MM.1S (cell line): Measurements from ENCODE around the gene LIX1.

ENCODE experiments used
- DNase-seq: peaks from one replicate; pipeline ENCODE4 v3.0.0-alpha.2; 2015
- H2AFZ ChIP-seq: fragments of 300-600 bp; sonication (generic); 2 replicates; pipeline ENCODE4 v1.6.0; 2016; ENCODE audit warnings: antibody characterized with exemption, low read length
- H3F3A ChIP-seq: fragments of 300-600 bp; sonication (generic); 2 replicates; pipeline ENCODE4 v1.6.1; 2016; ENCODE audit warnings: mild to moderate bottlenecking, antibody characterized with exemption, low read length, moderate library complexity, mixed read lengths; ENCODE audit not compliant: insufficient read depth
- H3K27ac ChIP-seq: fragments of 300-600 bp; sonication (generic); 2 replicates; pipeline ENCODE4 v1.5.1; 2016; ENCODE audit warnings: mild to moderate bottlenecking, low read length
- H3K27me3 ChIP-seq: fragments of 300-600 bp; sonication (generic); replicated peaks from 2 replicates; pipeline ENCODE4 v1.6.0; 2016; ENCODE audit warnings: low read length; ENCODE audit not compliant: insufficient read depth
- H3K36me3 ChIP-seq: fragments of 300-600 bp; sonication (generic); replicated peaks from 2 replicates; pipeline ENCODE4 v1.6.1; 2016; ENCODE audit warnings: mild to moderate bottlenecking, low read length, mixed read lengths; ENCODE audit not compliant: insufficient read depth
- H3K4me1 ChIP-seq: fragments of 300-600 bp; sonication (generic); 2 replicates; pipeline ENCODE4 v1.6.1; 2016; ENCODE audit warnings: low read length, mixed read lengths
- H3K4me2 ChIP-seq: fragments of 300-600 bp; sonication (generic); 2 replicates; pipeline ENCODE4 v1.6.0; 2016; ENCODE audit warnings: low read depth, low read length
- H3K4me3 ChIP-seq: fragments of 300-600 bp; sonication (generic); 2 replicates; pipeline ENCODE4 v1.5.1; 2016; ENCODE audit warnings: low read length, mixed read lengths
- H3K79me2 ChIP-seq: fragments of 300-600 bp; sonication (generic); 2 replicates; pipeline ENCODE4 v1.6.1; 2016; ENCODE audit warnings: mixed run types, low read length, mixed read lengths
- H3K9ac ChIP-seq: fragments of 300-600 bp; sonication (generic); 2 replicates; pipeline ENCODE4 v1.6.1; 2016; ENCODE audit warnings: low read length, mixed read lengths
- H3K9me2 ChIP-seq: fragments of 300-600 bp; sonication (generic); replicated peaks from 2 replicates; pipeline ENCODE4 v1.6.1; 2016; ENCODE audit warnings: mild to moderate bottlenecking, low read length, mixed read lengths; ENCODE audit not compliant: insufficient read depth
- H3K9me3 ChIP-seq: fragments of 300-600 bp; sonication (generic); replicated peaks from 2 replicates; pipeline ENCODE4 v1.6.1; 2016; ENCODE audit warnings: mild to moderate bottlenecking, low read length, mixed read lengths; ENCODE audit not compliant: insufficient read depth
- H4K20me1 ChIP-seq: fragments of 300-600 bp; sonication (generic); 2 replicates; pipeline ENCODE4 v1.6.1; 2016; ENCODE audit warnings: mild to moderate bottlenecking, low read length, moderate library complexity, mixed read lengths; ENCODE audit not compliant: insufficient read depth
- EZH2 ChIP-seq: fragments of 300-600 bp; sonication (generic); optimal IDR thresholded peaks from 2 replicates; pipeline ENCODE3; 2017; ENCODE audit warnings: low read depth, mild to moderate bottlenecking, antibody characterized with exemption, low read length, mixed read lengths
- EZH2phosphoT487 ChIP-seq: fragments of 300-600 bp; sonication (generic); IDR thresholded peaks from 2 replicates; pipeline ENCODE4 v1.6.1; 2018; ENCODE audit warnings: antibody characterized with exemption, low read length
- TF ChIP-seq, protein P1 (sequence below): fragments of 300-600 bp; sonication (generic); IDR thresholded peaks from 2 replicates; pipeline ENCODE4 v1.5.1; 2016; ENCODE audit warnings: antibody characterized with exemption, low read length, mixed read lengths

The LIX1 gene

GRCh38 chr5:97067296-97067850 is 75.0 kb downstream of the LIX1 start:
- H3K27ac ChIP-seq = no peak overlapping the region
- H3K9ac ChIP-seq = no peak overlapping the region
- no peaks in the 10 kb centered on the region for H3K79me2 ChIP-seq
- no peaks in the 10 kb centered on the region for H4K20me1 ChIP-seq
- no peak for TF ChIP-seq EZH2
- TF ChIP-seq, protein P1, sequence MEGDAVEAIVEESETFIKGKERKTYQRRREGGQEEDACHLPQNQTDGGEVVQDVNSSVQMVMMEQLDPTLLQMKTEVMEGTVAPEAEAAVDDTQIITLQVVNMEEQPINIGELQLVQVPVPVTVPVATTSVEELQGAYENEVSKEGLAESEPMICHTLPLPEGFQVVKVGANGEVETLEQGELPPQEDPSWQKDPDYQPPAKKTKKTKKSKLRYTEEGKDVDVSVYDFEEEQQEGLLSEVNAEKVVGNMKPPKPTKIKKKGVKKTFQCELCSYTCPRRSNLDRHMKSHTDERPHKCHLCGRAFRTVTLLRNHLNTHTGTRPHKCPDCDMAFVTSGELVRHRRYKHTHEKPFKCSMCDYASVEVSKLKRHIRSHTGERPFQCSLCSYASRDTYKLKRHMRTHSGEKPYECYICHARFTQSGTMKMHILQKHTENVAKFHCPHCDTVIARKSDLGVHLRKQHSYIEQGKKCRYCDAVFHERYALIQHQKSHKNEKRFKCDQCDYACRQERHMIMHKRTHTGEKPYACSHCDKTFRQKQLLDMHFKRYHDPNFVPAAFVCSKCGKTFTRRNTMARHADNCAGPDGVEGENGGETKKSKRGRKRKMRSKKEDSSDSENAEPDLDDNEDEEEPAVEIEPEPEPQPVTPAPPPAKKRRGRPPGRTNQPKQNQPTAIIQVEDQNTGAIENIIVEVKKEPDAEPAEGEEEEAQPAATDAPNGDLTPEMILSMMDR = no peak
- TF ChIP-seq EZH2phosphoT487 = no peak
- DNase-seq = no peak
- H3K36me3 ChIP-seq = no peaks in the 10 kb centered on the region
- no peaks in the 10 kb centered on the region for H3K27me3 ChIP-seq
- H3K4me3 ChIP-seq = no peak overlapping the region
- H3K4me2 ChIP-seq = no peak overlapping the region
- H3K4me1 ChIP-seq = no peaks in the 10 kb centered on the region
- H3F3A ChIP-seq = no peaks in the 10 kb centered on the region
- H2AFZ ChIP-seq = no peak overlapping the region
- H3K9me3 ChIP-seq = no peaks in the 10 kb centered on the region
- no peaks in the 10 kb centered on the region for H3K9me2 ChIP-seq

DNA sequence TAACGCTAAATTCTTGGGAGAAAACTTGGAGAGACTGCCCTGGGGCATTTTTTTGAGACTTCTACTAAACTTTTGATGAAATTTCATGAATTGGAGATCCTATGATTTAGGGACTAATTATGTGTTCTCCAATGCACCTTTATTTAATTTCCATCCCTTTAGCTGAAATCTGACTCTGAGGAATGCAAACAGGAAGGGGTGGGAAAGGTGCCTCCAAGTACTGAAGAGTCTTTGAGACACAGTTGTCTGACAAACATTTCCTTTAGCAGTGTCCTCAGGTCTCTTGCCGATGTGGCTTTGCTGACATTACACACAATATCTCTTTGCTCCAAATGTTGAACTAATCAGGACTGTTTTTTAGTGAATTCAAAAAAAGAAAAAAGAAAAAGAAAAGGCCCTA is 76.9 kb downstream of the LIX1 start:
- H3K4me2 ChIP-seq = no peak overlapping the region
- DNase-seq = no peak
- H3K36me3 ChIP-seq = no peaks in the 10 kb centered on the region

GRCh38 chr5:97063251-97063650 is 79.2 kb downstream of the LIX1 start:
- Histone ChIP-seq H3K36me3 (no peaks in the 10 kb centered on the region), H2AFZ (no peak overlapping the region), H3F3A (no peaks in the 10 kb centered on the region), H4K20me1 (no peaks in the 10 kb centered on the region), H3K4me3 (no peak overlapping the region), H3K4me1 (no peaks in the 10 kb centered on the region), H3K9me2 (no peaks in the 10 kb centered on the region), H3K27ac (no peak overlapping the region), H3K9ac (no peak overlapping the region), H3K79me2 (no peaks in the 10 kb centered on the region), H3K9me3 (no peaks in the 10 kb centered on the region), H3K4me2 (no peak overlapping the region), H3K27me3 (no peaks in the 10 kb centered on the region)
- DNase-seq = no peak
- no peak for TF ChIP-seq EZH2phosphoT487
- TF ChIP-seq EZH2 = no peak

More for the DNA sequence above, 76.9 kb downstream of the LIX1 start:
- Histone ChIP-seq H4K20me1 (no peaks in the 10 kb centered on the region), H3K27me3 (no peaks in the 10 kb centered on the region), H3K79me2 (no peaks in the 10 kb centered on the region), H3K9me2 (no peaks in the 10 kb centered on the region), H3K9ac (no peak overlapping the region), H3K9me3 (no peaks in the 10 kb centered on the region), H3F3A (no peaks in the 10 kb centered on the region), H3K4me1 (no peaks in the 10 kb centered on the region), H3K27ac (no peak overlapping the region), H2AFZ (no peak overlapping the region), H3K4me3 (no peak overlapping the region)
- no peak for TF ChIP-seq EZH2
- TF ChIP-seq, protein P1 = no peak
- TF ChIP-seq EZH2phosphoT487 = no peak

DNA sequence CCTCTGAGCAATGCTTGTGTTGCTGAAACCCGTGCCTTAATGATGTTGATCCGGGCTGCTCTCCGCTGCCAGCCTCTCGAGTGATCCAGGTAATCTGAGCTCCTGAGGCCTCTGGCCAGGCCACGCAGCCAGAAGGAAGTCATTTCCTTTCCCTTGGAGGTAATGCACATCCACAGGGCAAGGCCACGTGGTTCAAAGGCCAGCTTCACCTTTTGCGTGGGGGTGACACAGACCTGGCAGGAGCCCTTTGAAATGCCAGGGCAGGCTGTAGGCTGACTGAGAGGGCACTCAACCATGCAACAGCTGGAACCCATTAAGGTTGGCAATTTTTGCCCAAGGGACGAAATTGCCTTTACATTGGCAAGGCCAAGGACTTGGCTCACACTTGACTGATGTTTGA is 80.4 kb downstream of the LIX1 start:
- no peaks in the 10 kb centered on the region for H3K79me2 ChIP-seq
- no peak overlapping the region for H3K4me2 ChIP-seq
- H3K27ac ChIP-seq = no peak overlapping the region
- no peaks in the 10 kb centered on the region for H3K9me3 ChIP-seq
- TF ChIP-seq, protein P1 = no peak
- no peak for TF ChIP-seq EZH2
- no peak for TF ChIP-seq EZH2phosphoT487
- no peak overlapping the region for H3K4me3 ChIP-seq
- H4K20me1 ChIP-seq = no peaks in the 10 kb centered on the region
- no peaks in the 10 kb centered on the region for H3K9me2 ChIP-seq
- no peak overlapping the region for H2AFZ ChIP-seq
- H3F3A ChIP-seq = no peaks in the 10 kb centered on the region
- no peaks in the 10 kb centered on the region for H3K27me3 ChIP-seq
- no peaks in the 10 kb centered on the region for H3K36me3 ChIP-seq
- H3K9ac ChIP-seq = no peak overlapping the region
- no peak for DNase-seq
- H3K4me1 ChIP-seq = no peaks in the 10 kb centered on the region
